Tibial nerve (tissue), 3 donors: Measurements from ENCODE around the gene FOXP4.

Experiments used
- CTCF ChIP-seq, 5 experiments: fragments of 200-600 bp in 3 of 5; fragments of 450-650 bp in 2 of 5; sonication (generic) in 3 of 5; IDR thresholded peaks; one replicate each; pipeline ENCODE4 v1.5.1; 2016 to 2019; ENCODE audit warnings: antibody characterized with exemption in 5 of 5, mild to moderate bottlenecking in 3 of 5, moderate library complexity in 2 of 5
- POLR2A ChIP-seq, 2 donors: fragments of 450-650 bp; IDR thresholded peaks; one replicate each; pipeline ENCODE4 v1.6.1; 2017; ENCODE audit warnings: antibody characterized with exemption in 2 of 2, mild to moderate bottlenecking in 2 of 2, moderate library complexity in 2 of 2

- no peak for TF ChIP-seq CTCF (IDR thresholded peaks at IDR 0.05)
- TF ChIP-seq POLR2A (IDR thresholded peaks at IDR 0.05): no peak
Measured at GRCh38 chr6:41596807-41597206, 50.6 kb downstream of the FOXP4 start.
